PC-3 (cell line): ENCODE results near the gene GRIN3B.

ENCODE experiments used
- EZH2 ChIP-seq: fragments of 300-600 bp; sonication (generic); IDR thresholded peaks from one replicate; pipeline ENCODE4 v1.6.1; 2017; ENCODE audit warnings: antibody characterized with exemption, mild to moderate bottlenecking, low read length; ENCODE audit not compliant: unreplicated experiment
- TF ChIP-seq, protein P1 (sequence below): fragments of 300-600 bp; sonication (generic); conservative IDR thresholded peaks from 2 replicates; pipeline ENCODE4 v1.5.1; 2017; ENCODE audit warnings: antibody characterized with exemption, low read depth, mild to moderate bottlenecking, low read length

DNA sequence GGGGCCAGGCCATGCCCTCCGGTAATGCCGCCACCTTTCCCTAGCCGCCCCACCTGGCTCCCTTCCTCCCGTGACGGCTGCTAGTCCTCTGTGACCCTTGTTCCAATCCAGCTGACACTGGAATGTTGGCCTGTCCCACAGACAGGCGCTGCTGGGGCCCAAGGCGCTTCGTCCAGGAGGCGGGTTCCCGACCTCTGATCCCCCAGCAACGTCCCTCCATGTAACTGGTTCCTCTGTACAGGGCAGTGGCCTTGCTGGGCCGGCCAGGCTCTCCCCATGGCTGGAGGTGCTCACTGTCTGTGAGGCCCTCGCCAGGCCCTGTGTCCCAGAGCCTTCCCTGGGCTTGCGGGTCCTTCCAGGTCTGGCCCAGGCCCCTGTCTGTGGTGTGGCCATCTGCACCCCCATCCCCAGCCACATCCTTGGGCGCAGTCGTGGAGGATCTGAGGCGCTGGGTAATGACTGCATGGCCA is 6.8 kb upstream of the GRIN3B start:
- TF ChIP-seq, protein P1, sequence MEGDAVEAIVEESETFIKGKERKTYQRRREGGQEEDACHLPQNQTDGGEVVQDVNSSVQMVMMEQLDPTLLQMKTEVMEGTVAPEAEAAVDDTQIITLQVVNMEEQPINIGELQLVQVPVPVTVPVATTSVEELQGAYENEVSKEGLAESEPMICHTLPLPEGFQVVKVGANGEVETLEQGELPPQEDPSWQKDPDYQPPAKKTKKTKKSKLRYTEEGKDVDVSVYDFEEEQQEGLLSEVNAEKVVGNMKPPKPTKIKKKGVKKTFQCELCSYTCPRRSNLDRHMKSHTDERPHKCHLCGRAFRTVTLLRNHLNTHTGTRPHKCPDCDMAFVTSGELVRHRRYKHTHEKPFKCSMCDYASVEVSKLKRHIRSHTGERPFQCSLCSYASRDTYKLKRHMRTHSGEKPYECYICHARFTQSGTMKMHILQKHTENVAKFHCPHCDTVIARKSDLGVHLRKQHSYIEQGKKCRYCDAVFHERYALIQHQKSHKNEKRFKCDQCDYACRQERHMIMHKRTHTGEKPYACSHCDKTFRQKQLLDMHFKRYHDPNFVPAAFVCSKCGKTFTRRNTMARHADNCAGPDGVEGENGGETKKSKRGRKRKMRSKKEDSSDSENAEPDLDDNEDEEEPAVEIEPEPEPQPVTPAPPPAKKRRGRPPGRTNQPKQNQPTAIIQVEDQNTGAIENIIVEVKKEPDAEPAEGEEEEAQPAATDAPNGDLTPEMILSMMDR: no peak
- no peak for TF ChIP-seq EZH2
